Stimulated activated CD4-positive, alpha-beta T cell treated with anti-CD3 and anti-CD28 coated beads, Interleukin-1b, Interleukin-23, amount 100 ng/mL, for 48 hours (primary cell): Measurements from ENCODE around the gene SHLD1.
A peak's percentile ranks its signal among the peaks of the same experiment; 100 is the strongest.

Experiments
- DNase-seq: peaks from one replicate; pipeline ENCODE4 v3.0.0-alpha.2; 2020

SHLD1 gene

GRCh38 chr20:5821627-5822215, 71.5 kb downstream of the SHLD1 start:
- no peak for DNase-seq

GRCh38 chr20:5822569-5822968, 72.4 kb downstream of the SHLD1 start:
- DNase-seq: no peak

- no peak for DNase-seq
Observed at GRCh38 chr20:5825130-5825719, 75.0 kb downstream of the SHLD1 start.

GRCh38 chr20:5827098-5827853, 77.1 kb downstream of the SHLD1 start:
- DNase-seq: no peak

GRCh38 chr20:5827861-5828260, 77.7 kb downstream of the SHLD1 start:
- no peak for DNase-seq

GRCh38 chr20:5829241-5829809, 79.1 kb downstream of the SHLD1 start:
- no peak for DNase-seq

GRCh38 chr20:5831539-5832237, 81.5 kb downstream of the SHLD1 start:
- no peak for DNase-seq

GRCh38 chr20:5833309-5833941, 83.2 kb downstream of the SHLD1 start:
- DNase-seq: no peak

- DNase-seq: no peak
Observed at GRCh38 chr20:5834436-5835005, 84.3 kb downstream of the SHLD1 start.

GRCh38 chr20:5835321-5835821, 85.2 kb downstream of the SHLD1 start:
- no peak for DNase-seq

GRCh38 chr20:5835871-5836270, 85.7 kb downstream of the SHLD1 start:
- DNase-seq: no peak

GRCh38 chr20:5836569-5836968, 86.4 kb downstream of the SHLD1 start:
- no peak for DNase-seq

GRCh38 chr20:5840411-5841002, 90.3 kb downstream of the SHLD1 start:
- DNase-seq: no peak

GRCh38 chr20:5841522-5841921, 91.3 kb downstream of the SHLD1 start:
- DNase-seq: no peak

GRCh38 chr20:5842465-5842864, 92.3 kb downstream of the SHLD1 start:
- DNase-seq: no peak

GRCh38 chr20:5843054-5843592, 92.9 kb downstream of the SHLD1 start:
- no peak for DNase-seq

GRCh38 chr20:5844063-5844681, 94.0 kb downstream of the SHLD1 start:
- peak; percentile 77 for DNase-seq

- DNase-seq: no peak
Observed at GRCh38 chr20:5845681-5846615, 95.7 kb downstream of the SHLD1 start.

GRCh38 chr20:5848711-5849505, 98.7 kb downstream of the SHLD1 start:
- no peak for DNase-seq
